H1 (cell line): ENCODE results near the gene CNOT1. TPM values are rescaled to one million over a fixed set of nuclear protein-coding genes. Genes with fewer than 3 reads are reported as not detected.

Experiments
- CTCF ChIA-PET: fragments of 300-600 bp; sonication (Branson Sonifier 250); formaldehyde crosslinking; loops from one replicate; lab custom pipeline; 2021; ENCODE audit not compliant: partially characterized antibody; lab: Charles Lee
- POLR2A ChIA-PET: fragments of 300-600 bp; sonication (Branson Sonifier 250); formaldehyde crosslinking; loops from one replicate; lab custom pipeline; 2021; ENCODE audit warnings: inconsistent platforms; ENCODE audit not compliant: partially characterized antibody; lab: Charles Lee
- DNase-seq, 2 experiments: peaks; one replicate each; pipeline versions ENCODE4 v3.0.0 to v3.0.0-alpha.2; 2010 to 2022; ENCODE audit warnings: low spot score in 2 of 2, low read depth in 1 of 2, mixed read lengths in 1 of 2
- FAIRE-seq: peaks from 2 replicates; lab custom pipeline; 2011; peaks lifted over from hg19 to GRCh38; lab: Jason Lieb, UNC
- H2AFZ ChIP-seq: 2 replicates; pipeline ENCODE4 v1.8.1; 2012; ENCODE audit warnings: low read length, inconsistent platforms
- H2AK5ac ChIP-seq: 2 replicates; pipeline ENCODE4 v1.6.1; 2013; ENCODE audit warnings: low read depth, low read length
- H2BK120ac ChIP-seq: replicated peaks from 2 replicates; pipeline ENCODE3; 2013; ENCODE audit warnings: low read depth, low read length, inconsistent platforms
- H2BK12ac ChIP-seq: 2 replicates; pipeline ENCODE4 v1.6.1; 2013; ENCODE audit warnings: low read depth, low read length
- H2BK15ac ChIP-seq: 2 replicates; pipeline ENCODE4 v1.6.1; 2013; ENCODE audit warnings: low read length
- H2BK20ac ChIP-seq: 2 replicates; pipeline ENCODE4 v1.6.1; 2013; ENCODE audit warnings: low read length
- H2BK5ac ChIP-seq: 2 replicates; pipeline ENCODE4 v1.6.1; 2013; ENCODE audit warnings: low read depth, low read length
- H3K14ac ChIP-seq: 2 replicates; pipeline ENCODE4 v1.6.1; 2013; ENCODE audit warnings: inconsistent platforms; ENCODE audit not compliant: insufficient read length
- H3K18ac ChIP-seq: 2 replicates; pipeline ENCODE4 v1.6.1; 2013; ENCODE audit warnings: low read length; ENCODE audit errors: extremely low read depth
- H3K23ac ChIP-seq: 2 replicates; pipeline ENCODE4 v1.6.1; 2013; ENCODE audit warnings: inconsistent platforms; ENCODE audit not compliant: insufficient read length
- H3K23me2 ChIP-seq: 2 replicates; pipeline ENCODE4 v1.6.1; 2013; ENCODE audit warnings: low read depth, low read length
- H3K27ac ChIP-seq: 2 replicates; pipeline ENCODE4 v1.6.1; 2011; ENCODE audit warnings: low read depth, low read length, inconsistent platforms
- H3K27me3 ChIP-seq, 4 experiments: replicated peaks in 1 of 4; 1 replicate in 1 of 4; 2 replicates in 3 of 4; pipeline versions ENCODE4 v1.6.1 to v1.8.1; 2011 to 2013; ENCODE audit warnings: low read length in 3 of 4, mild to moderate bottlenecking in 3 of 4, inconsistent platforms in 2 of 4, mixed read lengths in 2 of 4, moderate library complexity in 1 of 4; ENCODE audit not compliant: control insufficient read depth in 3 of 4, insufficient read depth in 3 of 4; ENCODE audit errors: extremely low read depth in 1 of 4
- H3K36me3 ChIP-seq, 4 experiments: 2 replicates each; pipeline versions ENCODE4 v1.6.1 to v1.8.1; 2011 to 2013; ENCODE audit warnings: mild to moderate bottlenecking in 4 of 4, low read length in 3 of 4, moderate library complexity in 2 of 4, control low read depth in 1 of 4, inconsistent platforms in 1 of 4; ENCODE audit not compliant: insufficient read depth in 4 of 4, control insufficient read depth in 2 of 4
- H3K4ac ChIP-seq: replicated peaks from 2 replicates; pipeline ENCODE3; 2013; ENCODE audit warnings: low read length, low read depth, mixed read lengths, inconsistent platforms; ENCODE audit not compliant: insufficient read length
- H3K4me1 ChIP-seq, 4 experiments: replicated peaks in 1 of 4; 1 replicate in 1 of 4; 2 replicates in 3 of 4; pipeline versions ENCODE4 v1.6.1 to v1.8.1; 2011 to 2013; ENCODE audit warnings: low read length in 3 of 4, inconsistent platforms in 2 of 4, mixed read lengths in 1 of 4; ENCODE audit not compliant: insufficient read depth in 4 of 4, control insufficient read depth in 3 of 4
- H3K4me2 ChIP-seq, 2 experiments: 2 replicates each; pipeline versions ENCODE4 v1.6.1 to v1.8.1; 2011 to 2013; ENCODE audit warnings: low read depth in 2 of 2, low read length in 2 of 2, control low read depth in 1 of 2, inconsistent platforms in 1 of 2, mild to moderate bottlenecking in 1 of 2; ENCODE audit not compliant: insufficient read depth in 1 of 2
- H3K4me3 ChIP-seq, 4 experiments: fragments of 200-600, 300-600 bp in 1 of 4; sonication (generic), shearing (Covaris generic), sonication (Bioruptor Twin) in 1 of 4; 2 replicates each; pipeline versions ENCODE4 v1.5.1 to v1.8.1; 2011 to 2016; ENCODE audit warnings: low read length in 4 of 4, low read depth in 3 of 4, control low read depth in 2 of 4, inconsistent platforms in 2 of 4, mild to moderate bottlenecking in 2 of 4, mixed read lengths in 1 of 4, moderate library complexity in 1 of 4; ENCODE audit not compliant: insufficient read depth in 2 of 4; ENCODE audit errors: extremely low read depth in 1 of 4
- H3K56ac ChIP-seq: replicated peaks from 2 replicates; pipeline ENCODE3; 2013; ENCODE audit warnings: low read depth, mild to moderate bottlenecking, mixed read lengths, low read length, inconsistent platforms; ENCODE audit not compliant: insufficient read length
- H3K79me1 ChIP-seq: 2 replicates; pipeline ENCODE4 v1.6.1; 2013; ENCODE audit warnings: low read depth, low read length, control low read depth
- H3K79me2 ChIP-seq, 2 experiments: 2 replicates each; pipeline versions ENCODE4 v1.6.1 to v1.8.1; 2012 to 2013; ENCODE audit warnings: low read length in 2 of 2, mild to moderate bottlenecking in 2 of 2, inconsistent platforms in 1 of 2; ENCODE audit not compliant: insufficient read depth in 2 of 2, control insufficient read depth in 1 of 2
- H3K9ac ChIP-seq, 4 experiments: replicated peaks in 1 of 4; 1 replicate in 1 of 4; 2 replicates in 3 of 4; pipeline versions ENCODE4 v1.6.1 to v1.8.1; 2011 to 2013; ENCODE audit warnings: low read depth in 3 of 4, low read length in 3 of 4, control low read depth in 2 of 4, mild to moderate bottlenecking in 2 of 4, moderate library complexity in 2 of 4, inconsistent platforms in 1 of 4; ENCODE audit errors: extremely low read depth in 1 of 4
- H3K9me3 ChIP-seq, 2 experiments: 2 replicates each; pipeline versions ENCODE4 v1.6.1 to v1.8.1; 2012 to 2013; ENCODE audit warnings: mild to moderate bottlenecking in 2 of 2, moderate library complexity in 2 of 2, control low read depth in 1 of 2, inconsistent platforms in 1 of 2, low read depth in 1 of 2, low read length in 1 of 2, mixed read lengths in 1 of 2; ENCODE audit not compliant: insufficient read depth in 2 of 2
- H4K20me1 ChIP-seq, 2 experiments: replicated peaks in 1 of 2; 2 replicates each; pipeline versions ENCODE3 to v1.8.1; 2011 to 2013; ENCODE audit warnings: inconsistent platforms in 2 of 2, low read length in 2 of 2, mild to moderate bottlenecking in 1 of 2; ENCODE audit not compliant: insufficient read depth in 2 of 2, control insufficient read depth in 1 of 2
- H4K5ac ChIP-seq: 2 replicates; pipeline ENCODE4 v1.6.1; 2013; ENCODE audit warnings: low read length, low read depth, mixed read lengths, inconsistent platforms; ENCODE audit not compliant: insufficient read length
- H4K8ac ChIP-seq: 2 replicates; pipeline ENCODE4 v1.8.0; 2013; ENCODE audit warnings: mild to moderate bottlenecking, moderate library complexity, low read length, inconsistent platforms; ENCODE audit not compliant: insufficient read depth; ENCODE audit errors: extremely low read depth
- H4K91ac ChIP-seq: replicated peaks from 2 replicates; pipeline ENCODE3; 2013; ENCODE audit warnings: low read length, mixed read lengths, inconsistent platforms; ENCODE audit not compliant: insufficient read length
- CTBP2 ChIP-seq: IDR thresholded peaks from 2 replicates; pipeline ENCODE4 v1.7.0; 2011; ENCODE audit warnings: borderline replicate concordance, mild to moderate bottlenecking, moderate library complexity, mixed read lengths, low read length; ENCODE audit not compliant: insufficient read depth, insufficient read length
- HDAC2 ChIP-seq, 2 experiments: fragments of 300-600 bp in 1 of 2; sonication (generic) in 1 of 2; IDR thresholded peaks; 2 replicates each; pipeline ENCODE4 v1.6.1; 2011 to 2012; ENCODE audit warnings: low read depth in 2 of 2, low read length in 2 of 2, mild to moderate bottlenecking in 2 of 2, moderate library complexity in 2 of 2, borderline replicate concordance in 1 of 2, inconsistent platforms in 1 of 2
- KDM5A ChIP-seq: fragments of 200-600 bp; IDR thresholded peaks from 2 replicates; pipeline ENCODE4 v1.7.1; 2012; ENCODE audit warnings: mild to moderate bottlenecking, low read length, inconsistent platforms, mixed read lengths
- RAD21 ChIP-seq, 2 experiments: IDR thresholded peaks in 1 of 2; conservative IDR thresholded peaks in 1 of 2; 2 replicates each; pipeline ENCODE4 v1.6.1; 2011; ENCODE audit warnings: low read depth in 2 of 2, low read length in 2 of 2, improper control_type of control experiment in 1 of 2, inconsistent platforms in 1 of 2, mild to moderate bottlenecking in 1 of 2, moderate library complexity in 1 of 2
- SIRT6 ChIP-seq: IDR thresholded peaks from one replicate; pipeline ENCODE4 v1.7.1; 2012; ENCODE audit warnings: low read length, inconsistent platforms
- SIX5 ChIP-seq: IDR thresholded peaks from 2 replicates; pipeline ENCODE4 v1.6.1; 2011; ENCODE audit warnings: mild to moderate bottlenecking, low read depth, low read length
- WGBS, 2 experiments: shearing (Covaris generic) in 1 of 2; methylation state at CpG; one replicate each; pipeline versions ENCODE4 v1.1.6 to v1.1.7; 2013 to 2015; ENCODE audit warnings: low lambda C conversion rate in 2 of 2, mixed read lengths in 2 of 2, inconsistent platforms in 1 of 2, low coverage in 1 of 2, missing lambda C conversion rate in 1 of 2; ENCODE audit not compliant: insufficient replicate concordance in 2 of 2, insufficient coverage in 1 of 2, insufficient read length in 1 of 2; ENCODE audit errors: extremely low coverage in 1 of 2, missing lambda C conversion rate in 1 of 2; 5-methylcytosine and 5-hydroxymethylcytosine counted together
- polyA plus RNA-seq, 7 experiments: library from polyadenylated mRNA; depleted of rRNA in 3 of 7; stranded (reverse) in 5 of 7; unstranded in 2 of 7; fragments of >200 nt in 5 of 7; fragments of 200-250 nt in 2 of 7; gene quantifications; 1 replicate in 5 of 7; 2 replicates in 1 of 7; 4 replicates in 1 of 7; pipeline versions ENCODE4 v1.2.1 to v1.2.3, GENCODE V29; 2011 to 2013; ENCODE audit warnings: missing spikeins in 2 of 7, mixed read lengths in 2 of 7
- total RNA-seq: library from RNA; stranded (reverse); fragmentation: NEBNext Ultra II Directional; extraction: Animal tissue kit (Norgen Biotek cat#: 25700); gene quantifications from 2 replicates; pipeline ENCODE4 v1.2.1, GENCODE V29; 2021

The CNOT1 gene
- total and polyA plus RNA-seq, 2 of the 8 experiments (the other 6 are each of a cell fraction or from before 2014, with no cell fraction given) = 306 to 319 TPM

DNA sequence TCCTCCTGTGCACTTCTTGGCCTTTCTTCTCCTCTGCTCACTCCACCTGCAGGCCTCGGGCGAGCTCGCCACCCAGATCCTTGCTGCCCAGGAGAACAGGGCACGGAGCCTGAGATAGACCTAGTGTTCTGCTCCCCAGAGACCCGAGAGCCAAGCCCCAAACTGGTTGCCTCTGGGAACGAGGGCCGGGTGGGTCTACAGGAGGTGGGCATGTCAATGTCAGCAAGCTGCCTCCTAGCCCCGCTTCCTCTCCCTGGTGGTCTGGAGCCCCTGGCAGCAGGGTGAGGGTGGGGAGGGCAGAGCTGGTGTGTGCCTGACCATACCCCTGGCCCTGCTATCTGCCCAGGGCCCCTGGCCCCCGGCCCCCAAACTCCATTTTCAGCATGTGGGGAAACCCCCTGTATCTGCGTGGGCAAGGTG is 130.5 kb downstream of the CNOT1 start:
- H3K4me2 ChIP-seq = peak overlapping the region; percentile 79 to 99; a peak in 2 of 4 replicates

More for the DNA sequence above, 130.5 kb downstream of the CNOT1 start:
- Histone ChIP-seq H2BK5ac (no peak overlapping the region), H2BK12ac (no peak overlapping the region), H3K36me3 (no peaks in the 10 kb centered on the region), H3K18ac (no peak overlapping the region), H3K14ac (no peak overlapping the region), H3K4ac (no peak overlapping the region), H3K23me2 (peaks cover 20% of the 10 kb centered on the region), H4K5ac (no peak overlapping the region), H3K79me2 (no peaks in the 10 kb centered on the region), H2AFZ (no peak overlapping the region), H3K4me1 (peaks cover 0 to 33% (median 24%) of the 10 kb centered on the region in 4 experiments; a peak in 6 of 7 replicates), H4K8ac (no peak overlapping the region; the same call in 1 of the 2 replicates), H3K9ac (no peak overlapping the region), H3K23ac (no peak overlapping the region), H2BK15ac (no peak overlapping the region), H3K9me3 (no peaks in the 10 kb centered on the region), H3K4me3 (no peak overlapping the region), H3K27ac (no peak overlapping the region), H4K91ac (no peak overlapping the region), H2AK5ac (no peak overlapping the region), H4K20me1 (peaks cover 0 to 3% of the 10 kb centered on the region in 2 experiments), H3K56ac (no peak overlapping the region), H3K79me1 (no peaks in the 10 kb centered on the region), H3K27me3 (peaks cover 0 to 8% (median 6%) of the 10 kb centered on the region in 4 experiments; a peak in 4 of 7 replicates), H2BK20ac (no peak overlapping the region), H2BK120ac (no peak overlapping the region)
- DNase-seq (no peak), FAIRE-seq (no peak)
- CTCF ChIA-PET = interaction anchor here (1.1 to 2.2 kb wide), 8 partner anchors 12 to 162 kb away, joined by 3 to 9 read pairs (median 4); no protein-coding TSS in a partner anchor
- 69% methylated on average over 6 of the region's 10 CpGs; no CpG with 5 or more reads in 1 of the 2 experiments for WGBS, 2 experiments
- TF ChIP-seq SIX5 = no peak
- TF ChIP-seq KDM5A = no peak
- no peak for TF ChIP-seq SIRT6
- no peak for TF ChIP-seq HDAC2 (IDR thresholded peaks at IDR 0.05; ENCODE audit: borderline replicate concordance in 1 of 2, low read depth in 2 of 2, low read length in 2 of 2)
- no peak for TF ChIP-seq CTBP2
- no peak for TF ChIP-seq RAD21 (IDR thresholded peaks at IDR 0.05 in 1 of 2, conservative IDR thresholded peaks at IDR 0.05 in 1 of 2; ENCODE audit: low read depth in 2 of 2, low read length in 2 of 2)
- POLR2A ChIA-PET = interaction anchor here (1.2 to 1.5 kb wide), 2 partner anchors 13 to 15 kb away, joined by 3 to 5 read pairs; no protein-coding TSS in a partner anchor
